ENCODE measurements around the gene LRP1B. TPM values are rescaled to one million over a fixed set of nuclear protein-coding genes. Genes with fewer than 3 reads are reported as not detected.

LRP1B gene
- total and polyA plus RNA-seq, 5 donors from 2014 or later: not detected

GRCh38 chr2:141142025-141142424, 988.8 kb downstream of the LRP1B start:
- Histone ChIP-seq H3K9me3 (ENCODE audit: control insufficient read depth in 2 of 2, low read length in 2 of 2) (no peaks in the 10 kb centered on the region), H3K27ac (ENCODE audit: insufficient read depth, low read length, poor library complexity, severe bottlenecking) (no peak overlapping the region), H3K36me3 (ENCODE audit: control insufficient read depth, insufficient read depth, low read length) (no peaks in the 10 kb centered on the region), H3K4me1 (ENCODE audit: control insufficient read depth, insufficient read depth, low read length, poor library complexity, severe bottlenecking) (no peaks in the 10 kb centered on the region), H3K4me3 (ENCODE audit: low read depth, low read length) (no peak overlapping the region), H3K27me3 (ENCODE audit: control insufficient read depth, insufficient read depth, low read length) (no peaks in the 10 kb centered on the region)
- Mint-ChIP-seq H3K27me3 (no peaks in the 10 kb centered on the region), H3K4me3 (no peak overlapping the region), H3K4me1 (no peaks in the 10 kb centered on the region), H3K27ac (no peak overlapping the region), H3K36me3 (no peaks in the 10 kb centered on the region), H3K9me3 (peaks cover 0 to 17% (median 2%) of the 10 kb centered on the region in 7 donors)
- DNase-seq: no peak
- ATAC-seq (ENCODE audit: low read depth in 2 of 2): no peak

DNA sequence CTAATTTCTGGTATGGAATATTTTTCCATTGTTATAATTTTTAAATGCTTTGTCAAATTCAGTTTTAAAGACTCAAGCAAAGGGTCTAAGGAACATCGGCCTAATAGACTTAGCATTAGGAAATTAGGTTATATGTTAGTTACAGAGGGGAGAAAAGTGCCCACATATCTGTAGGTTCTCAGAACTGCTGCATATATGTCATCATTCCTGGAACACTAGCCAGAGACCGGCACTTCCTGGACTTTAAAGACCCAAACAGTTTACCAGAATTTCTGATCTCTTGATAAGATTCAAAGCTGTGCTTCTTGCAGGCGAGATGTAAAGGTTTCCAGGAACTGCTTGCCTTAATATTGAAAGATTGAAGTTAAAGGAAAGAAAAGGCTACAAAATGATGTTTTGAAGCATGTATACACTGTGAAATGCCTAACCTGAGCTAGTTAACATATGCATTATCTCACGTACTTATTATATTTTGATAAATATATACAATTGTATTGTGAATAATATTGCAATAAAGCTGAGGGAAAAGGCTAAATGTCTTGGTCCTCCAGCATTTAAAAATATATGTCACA, 993.6 kb downstream of the LRP1B start:
- ATAC-seq (ENCODE audit: low read depth in 2 of 2): no peak
- Mint-ChIP-seq H3K27ac (no peak overlapping the region), H3K4me1 (no peaks in the 10 kb centered on the region)

DNA sequence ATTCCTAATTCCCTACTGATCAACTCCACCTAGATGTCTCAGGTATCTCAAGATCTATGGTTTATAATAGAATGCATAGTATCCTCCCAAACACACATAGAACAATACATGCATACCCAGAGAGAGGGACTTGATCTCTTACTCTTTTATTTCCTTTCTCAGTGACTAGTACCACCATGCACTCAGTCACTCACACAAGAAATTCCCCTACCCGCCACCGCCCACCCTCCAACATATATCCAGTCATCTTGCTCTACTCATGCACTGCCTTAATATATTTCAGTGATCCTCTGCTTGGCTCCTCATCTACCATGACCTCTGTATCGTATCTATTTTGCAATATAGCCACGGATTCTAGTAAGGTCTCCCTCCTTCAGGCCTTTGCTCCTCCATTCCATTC, 996.9 kb downstream of the LRP1B start:
- no peaks in the 10 kb centered on the region for H3K4me1 ChIP-seq (ENCODE audit: control insufficient read depth, insufficient read depth, low read length, poor library complexity, severe bottlenecking)
- Mint-ChIP-seq H3K27ac (no peak overlapping the region), H3K4me3 (no peak overlapping the region), H3K27me3 (no peaks in the 10 kb centered on the region), H3K36me3 (no peaks in the 10 kb centered on the region), H3K9me3 (peaks cover 0 to 20% (median 5%) of the 10 kb centered on the region in 7 donors), H3K4me1 (no peaks in the 10 kb centered on the region)
- H3K9me3 ChIP-seq (ENCODE audit: control insufficient read depth in 2 of 2, low read length in 2 of 2): peaks cover 0 to 10% of the 10 kb centered on the region in 2 experiments
- ATAC-seq (ENCODE audit: low read depth in 2 of 2) (no peak), DNase-seq (no peak)
- no peak overlapping the region for H3K4me3 ChIP-seq (ENCODE audit: low read depth, low read length)
- no peaks in the 10 kb centered on the region for H3K36me3 ChIP-seq (ENCODE audit: control insufficient read depth, insufficient read depth, low read length)
- no peaks in the 10 kb centered on the region for H3K27me3 ChIP-seq (ENCODE audit: control insufficient read depth, insufficient read depth, low read length)
- H3K27ac ChIP-seq (ENCODE audit: insufficient read depth, low read length, poor library complexity, severe bottlenecking): no peak overlapping the region

More for the DNA sequence above, 993.6 kb downstream of the LRP1B start:
- Histone ChIP-seq H3K4me3 (ENCODE audit: low read depth, low read length) (no peak overlapping the region), H3K9me3 (ENCODE audit: control insufficient read depth in 2 of 2, low read length in 2 of 2) (peaks cover 0 to 10% of the 10 kb centered on the region in 2 experiments), H3K4me1 (ENCODE audit: control insufficient read depth, insufficient read depth, low read length, poor library complexity, severe bottlenecking) (no peaks in the 10 kb centered on the region), H3K36me3 (ENCODE audit: control insufficient read depth, insufficient read depth, low read length) (no peaks in the 10 kb centered on the region), H3K27ac (ENCODE audit: insufficient read depth, low read length, poor library complexity, severe bottlenecking) (no peak overlapping the region), H3K27me3 (ENCODE audit: control insufficient read depth, insufficient read depth, low read length) (no peaks in the 10 kb centered on the region)
- DNase-seq: peak in 1 of 3 donors; percentile 49
- Mint-ChIP-seq H3K9me3 (peaks cover 0 to 19% (median 6%) of the 10 kb centered on the region in 7 donors), H3K4me3 (no peak overlapping the region), H3K27me3 (no peaks in the 10 kb centered on the region), H3K36me3 (no peaks in the 10 kb centered on the region)

- Histone ChIP-seq H3K4me3 (ENCODE audit: low read depth, low read length) (no peak overlapping the region), H3K27ac (ENCODE audit: insufficient read depth, low read length, poor library complexity, severe bottlenecking) (no peak overlapping the region), H3K9me3 (ENCODE audit: control insufficient read depth in 2 of 2, low read length in 2 of 2) (peaks cover 2 to 3% of the 10 kb centered on the region in 2 experiments), H3K36me3 (ENCODE audit: control insufficient read depth, insufficient read depth, low read length) (no peaks in the 10 kb centered on the region), H3K27me3 (ENCODE audit: control insufficient read depth, insufficient read depth, low read length) (no peaks in the 10 kb centered on the region), H3K4me1 (ENCODE audit: control insufficient read depth, insufficient read depth, low read length, poor library complexity, severe bottlenecking) (no peaks in the 10 kb centered on the region)
- no peaks in the 10 kb centered on the region for H3K4me1 Mint-ChIP-seq
- DNase-seq: no peak
- H3K27ac Mint-ChIP-seq: no peak overlapping the region
- ATAC-seq (ENCODE audit: low read depth in 2 of 2): no peak
- no peaks in the 10 kb centered on the region for H3K27me3 Mint-ChIP-seq
- H3K9me3 Mint-ChIP-seq: peaks cover 0 to 10% (median 5%) of the 10 kb centered on the region in 7 donors
- no peaks in the 10 kb centered on the region for H3K36me3 Mint-ChIP-seq
- H3K4me3 Mint-ChIP-seq: no peak overlapping the region
Observed at GRCh38 chr2:141125432-141125831, 1005.4 kb downstream of the LRP1B start.

DNA sequence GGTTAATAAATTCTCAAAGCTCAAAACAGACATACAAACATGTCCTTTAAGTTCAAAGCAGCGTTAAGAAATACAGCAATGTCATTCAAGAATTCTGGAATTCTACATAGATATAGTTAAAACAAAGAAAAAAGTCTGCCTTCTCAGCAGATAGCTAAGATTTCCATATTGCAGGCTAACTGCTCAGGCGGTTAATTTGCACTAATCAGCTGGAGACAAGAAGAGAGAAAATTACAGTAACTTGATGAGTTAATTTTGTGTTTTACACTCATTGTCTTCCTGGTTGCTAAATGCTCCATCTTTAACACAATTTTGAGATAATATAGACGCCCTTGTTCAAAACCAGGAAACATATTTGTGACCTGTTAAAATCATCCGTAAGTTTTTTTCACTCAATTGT, 1012.0 kb downstream of the LRP1B start:
- no peak for ATAC-seq (ENCODE audit: low read depth in 2 of 2)
- H3K4me3 Mint-ChIP-seq: no peak overlapping the region
- DNase-seq: no peak
- Histone ChIP-seq H3K9me3 (ENCODE audit: control insufficient read depth in 2 of 2, low read length in 2 of 2) (no peaks in the 10 kb centered on the region), H3K27me3 (ENCODE audit: control insufficient read depth, insufficient read depth, low read length) (no peaks in the 10 kb centered on the region), H3K27ac (ENCODE audit: insufficient read depth, low read length, poor library complexity, severe bottlenecking) (no peak overlapping the region), H3K4me1 (ENCODE audit: control insufficient read depth, insufficient read depth, low read length, poor library complexity, severe bottlenecking) (no peaks in the 10 kb centered on the region), H3K4me3 (ENCODE audit: low read depth, low read length) (no peak overlapping the region), H3K36me3 (ENCODE audit: control insufficient read depth, insufficient read depth, low read length) (no peaks in the 10 kb centered on the region)
- no peaks in the 10 kb centered on the region for H3K36me3 Mint-ChIP-seq
- H3K4me1 Mint-ChIP-seq: no peaks in the 10 kb centered on the region
- peaks cover 0 to 10% (median 2%) of the 10 kb centered on the region in 7 donors for H3K9me3 Mint-ChIP-seq
- H3K27ac Mint-ChIP-seq: no peak overlapping the region
- H3K27me3 Mint-ChIP-seq: no peaks in the 10 kb centered on the region

GRCh38 chr2:141113301-141113700, 1017.5 kb downstream of the LRP1B start:
- DNase-seq (no peak), ATAC-seq (ENCODE audit: low read depth in 2 of 2) (no peak)
- Mint-ChIP-seq H3K27me3 (no peaks in the 10 kb centered on the region), H3K9me3 (peaks cover 1 to 25% (median 4%) of the 10 kb centered on the region in 7 donors), H3K27ac (no peak overlapping the region), H3K4me1 (no peaks in the 10 kb centered on the region), H3K4me3 (no peak overlapping the region), H3K36me3 (no peaks in the 10 kb centered on the region)
- Histone ChIP-seq H3K9me3 (ENCODE audit: control insufficient read depth in 2 of 2, low read length in 2 of 2) (no peaks in the 10 kb centered on the region), H3K27me3 (ENCODE audit: control insufficient read depth, insufficient read depth, low read length) (no peaks in the 10 kb centered on the region), H3K4me1 (ENCODE audit: control insufficient read depth, insufficient read depth, low read length, poor library complexity, severe bottlenecking) (no peaks in the 10 kb centered on the region), H3K27ac (ENCODE audit: insufficient read depth, low read length, poor library complexity, severe bottlenecking) (no peak overlapping the region), H3K4me3 (ENCODE audit: low read depth, low read length) (no peak overlapping the region), H3K36me3 (ENCODE audit: control insufficient read depth, insufficient read depth, low read length) (no peaks in the 10 kb centered on the region)

- Histone ChIP-seq H3K4me3 (ENCODE audit: low read depth, low read length) (no peak overlapping the region), H3K27ac (ENCODE audit: insufficient read depth, low read length, poor library complexity, severe bottlenecking) (no peak overlapping the region), H3K4me1 (ENCODE audit: control insufficient read depth, insufficient read depth, low read length, poor library complexity, severe bottlenecking) (no peaks in the 10 kb centered on the region), H3K9me3 (ENCODE audit: control insufficient read depth in 2 of 2, low read length in 2 of 2) (no peaks in the 10 kb centered on the region), H3K27me3 (ENCODE audit: control insufficient read depth, insufficient read depth, low read length) (no peaks in the 10 kb centered on the region), H3K36me3 (ENCODE audit: control insufficient read depth, insufficient read depth, low read length) (no peaks in the 10 kb centered on the region)
- Mint-ChIP-seq H3K9me3 (peaks cover 1 to 21% (median 4%) of the 10 kb centered on the region in 7 donors), H3K27ac (no peak overlapping the region), H3K36me3 (no peaks in the 10 kb centered on the region), H3K27me3 (no peaks in the 10 kb centered on the region), H3K4me1 (no peaks in the 10 kb centered on the region), H3K4me3 (no peak overlapping the region)
- no peak for ATAC-seq (ENCODE audit: low read depth in 2 of 2)
- DNase-seq: no peak
Observed at GRCh38 chr2:141109633-141110032, 1021.2 kb downstream of the LRP1B start.

DNA sequence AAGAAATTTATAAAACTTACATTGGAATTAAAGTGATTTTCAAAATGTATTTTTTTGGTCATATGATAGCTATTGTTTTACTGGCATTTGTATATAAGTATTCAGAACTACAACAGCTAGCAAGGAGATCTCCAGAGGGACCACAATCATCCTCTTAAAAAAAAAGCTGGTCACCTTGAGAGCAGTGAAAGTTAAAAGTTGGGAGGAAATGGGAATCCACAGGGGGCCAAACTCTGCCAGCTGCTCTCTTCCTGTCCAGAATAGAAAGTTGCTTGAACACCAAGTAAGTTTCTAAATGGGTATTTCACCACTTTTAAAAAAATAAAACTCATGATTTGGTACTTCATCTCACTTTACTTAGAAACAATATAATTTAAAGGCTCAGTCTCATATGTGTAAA, 1025.1 kb downstream of the LRP1B start:
- Histone ChIP-seq H3K9me3 (ENCODE audit: control insufficient read depth in 2 of 2, low read length in 2 of 2) (no peaks in the 10 kb centered on the region), H3K4me1 (ENCODE audit: control insufficient read depth, insufficient read depth, low read length, poor library complexity, severe bottlenecking) (no peaks in the 10 kb centered on the region), H3K4me3 (ENCODE audit: low read depth, low read length) (no peak overlapping the region), H3K27me3 (ENCODE audit: control insufficient read depth, insufficient read depth, low read length) (no peaks in the 10 kb centered on the region), H3K36me3 (ENCODE audit: control insufficient read depth, insufficient read depth, low read length) (no peaks in the 10 kb centered on the region), H3K27ac (ENCODE audit: insufficient read depth, low read length, poor library complexity, severe bottlenecking) (no peak overlapping the region)
- peaks cover 0 to 24% (median 4%) of the 10 kb centered on the region in 7 donors for H3K9me3 Mint-ChIP-seq
- no peaks in the 10 kb centered on the region for H3K36me3 Mint-ChIP-seq
- DNase-seq (no peak), ATAC-seq (ENCODE audit: low read depth in 2 of 2) (no peak)
- no peak overlapping the region for H3K27ac Mint-ChIP-seq
- H3K4me3 Mint-ChIP-seq: no peak overlapping the region
- no peaks in the 10 kb centered on the region for H3K4me1 Mint-ChIP-seq
- no peaks in the 10 kb centered on the region for H3K27me3 Mint-ChIP-seq

Data from CD4-positive, CD25-positive, alpha-beta regulatory T cell (primary cell).